PFSK-1 (cell line): Measurements from ENCODE around the gene SMARCA5.

ENCODE experiments used
- FOXP2 ChIP-seq: optimal IDR thresholded peaks from 2 replicates; pipeline ENCODE3; 2011; ENCODE audit warnings: borderline replicate concordance, control low read depth, inconsistent platforms; ENCODE audit not compliant: insufficient read depth; ENCODE audit errors: extremely low read length, extremely low read depth
- POLR2AphosphoS5 ChIP-seq: IDR thresholded peaks from 2 replicates; pipeline ENCODE4 v1.6.1; 2012; ENCODE audit warnings: low read depth, mild to moderate bottlenecking, control low read depth, low read length, moderate library complexity
- REST ChIP-seq, 2 experiments: IDR thresholded peaks; 2 replicates each; pipeline versions ENCODE4 v1.6.1 to v1.8.0; 2011 to 2012; ENCODE audit warnings: low read depth in 2 of 2, low read length in 2 of 2, control low read depth in 1 of 2, inconsistent platforms in 1 of 2, mild to moderate bottlenecking in 1 of 2, moderate library complexity in 1 of 2; ENCODE audit not compliant: insufficient read depth in 1 of 2
- SIN3A ChIP-seq: IDR thresholded peaks from 2 replicates; pipeline ENCODE4 v1.6.1; 2012; ENCODE audit warnings: mild to moderate bottlenecking, low read length, moderate library complexity, borderline replicate concordance; ENCODE audit not compliant: insufficient read depth
- TAF1 ChIP-seq: IDR thresholded peaks from 2 replicates; pipeline ENCODE4 v1.6.1; 2012; ENCODE audit warnings: low read length, control low read depth, borderline replicate concordance; ENCODE audit not compliant: insufficient read depth

DNA sequence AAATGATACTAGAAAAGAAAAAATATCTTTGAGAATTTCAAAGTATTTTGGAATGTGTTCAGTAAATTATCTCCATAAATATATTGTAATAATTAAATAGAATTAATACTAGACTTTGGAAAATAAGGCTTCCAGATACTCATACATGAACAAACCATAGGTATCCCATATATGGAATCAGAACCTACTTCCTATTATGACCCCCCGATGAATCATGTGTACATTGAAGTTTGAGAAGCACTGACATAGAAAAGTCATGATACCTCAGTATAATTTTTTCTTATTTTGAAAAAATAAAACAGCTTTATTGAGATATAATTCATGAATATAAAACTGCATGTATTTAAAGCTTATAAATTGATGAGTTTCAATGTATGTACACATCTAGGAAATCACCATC lies 27.2 kb upstream of the SMARCA5 start:
- TF ChIP-seq TAF1 (no peak), POLR2AphosphoS5 (no peak), REST (IDR thresholded peaks at IDR 0.05; ENCODE audit: insufficient read depth in 1 of 2, low read depth in 2 of 2, low read length in 2 of 2) (no peak), SIN3A (no peak), FOXP2 (no peak)
